Lung (tissue), 12 donors: ENCODE data around the gene FRAT1. TPM values are rescaled to one million over a fixed set of nuclear protein-coding genes. Genes with fewer than 3 reads are reported as not detected.
"Not testable (repeated sequence)": the region's sequence is repeated elsewhere in the genome, so short reads cannot be mapped to it uniquely, and the experiment has no call there.

Experiments
- ATAC-seq: fragments of 200-7000 bp; cut with Tn5 transposase; one replicate; pipeline ENCODE4 v1.9.1; 2020; ENCODE audit warnings: moderate number of reproducible peaks; ENCODE audit not compliant: insufficient read depth, low FRiP score
- DNase-seq, 3 donors: peaks; one replicate each; pipeline ENCODE4 v3.0.0-alpha.2; 2013 to 2017
- H3K27ac ChIP-seq, 2 donors: one replicate each; pipeline ENCODE4 v1.5.1; 2013; ENCODE audit warnings: mild to moderate bottlenecking in 2 of 2, moderate library complexity in 2 of 2, control low read depth in 1 of 2, inconsistent platforms in 1 of 2, low read depth in 1 of 2, low read length in 1 of 2
- H3K27me3 ChIP-seq, 3 donors: one replicate each; pipeline ENCODE4 v1.5.1; 2013; ENCODE audit warnings: low read length in 2 of 3; ENCODE audit not compliant: control insufficient read depth in 3 of 3, insufficient read depth in 3 of 3
- H3K36me3 ChIP-seq, 4 donors: one replicate each; pipeline ENCODE4 v1.5.1; 2013; ENCODE audit warnings: low read length in 4 of 4, mild to moderate bottlenecking in 1 of 4, moderate library complexity in 1 of 4; ENCODE audit not compliant: control insufficient read depth in 4 of 4, insufficient read depth in 4 of 4
- H3K4me1 ChIP-seq, 5 donors: one replicate each; pipeline ENCODE4 v1.5.1; 2013; ENCODE audit warnings: low read length in 5 of 5, mild to moderate bottlenecking in 2 of 5, moderate library complexity in 1 of 5; ENCODE audit not compliant: control insufficient read depth in 5 of 5, insufficient read depth in 5 of 5
- H3K4me3 ChIP-seq: one replicate; pipeline ENCODE4 v1.5.1; 2013; ENCODE audit warnings: mild to moderate bottlenecking, control low read depth, moderate library complexity
- H3K9ac ChIP-seq, 2 donors: one replicate each; pipeline ENCODE4 v1.5.1; 2013; ENCODE audit warnings: low read length in 2 of 2, control low read depth in 1 of 2; ENCODE audit not compliant: insufficient read depth in 1 of 2
- H3K9me3 ChIP-seq, 4 donors: one replicate each; pipeline ENCODE4 v1.5.1; 2013; ENCODE audit warnings: low read length in 3 of 4, mild to moderate bottlenecking in 1 of 4, moderate library complexity in 1 of 4; ENCODE audit not compliant: control insufficient read depth in 4 of 4, insufficient read depth in 3 of 4
- CTCF ChIP-seq: IDR thresholded peaks from 2 replicates; pipeline ENCODE4 v1.5.1; 2012; ENCODE audit warnings: mild to moderate bottlenecking; ENCODE audit errors: control extremely low read depth, extremely low read depth
- WGBS, 2 donors: extraction: QIAGEN DNeasy Blood & Tissue Kit; methylation state at CpG; one replicate each; pipeline ENCODE4 v1.1.7; 2013; 5-methylcytosine and 5-hydroxymethylcytosine counted together
- polyA plus RNA-seq, 2 donors: library from polyadenylated mRNA; stranded (reverse); fragments of 200-250 nt; gene quantifications; one replicate each; pipeline ENCODE4 v1.2.1, GENCODE V29; 2013
- total RNA-seq, 2 donors: library from RNA; depleted of rRNA in 1 of 2; stranded (reverse); fragments of >200 nt in 1 of 2; gene quantifications; one replicate each; pipeline ENCODE4 v1.2.1, GENCODE V29; 2014 to 2021
- donor health status: control.
- donor health status: control.
- donor health status: Bipolar disorder and iron deficiency.
- donor health status: healthy.
- donor health status: DM: yes; HTN: yes; CAD: no.

FRAT1 gene
- total and polyA plus RNA-seq, 4 donors, result 2.3 to 14.3 (median 7.5) TPM

DNA sequence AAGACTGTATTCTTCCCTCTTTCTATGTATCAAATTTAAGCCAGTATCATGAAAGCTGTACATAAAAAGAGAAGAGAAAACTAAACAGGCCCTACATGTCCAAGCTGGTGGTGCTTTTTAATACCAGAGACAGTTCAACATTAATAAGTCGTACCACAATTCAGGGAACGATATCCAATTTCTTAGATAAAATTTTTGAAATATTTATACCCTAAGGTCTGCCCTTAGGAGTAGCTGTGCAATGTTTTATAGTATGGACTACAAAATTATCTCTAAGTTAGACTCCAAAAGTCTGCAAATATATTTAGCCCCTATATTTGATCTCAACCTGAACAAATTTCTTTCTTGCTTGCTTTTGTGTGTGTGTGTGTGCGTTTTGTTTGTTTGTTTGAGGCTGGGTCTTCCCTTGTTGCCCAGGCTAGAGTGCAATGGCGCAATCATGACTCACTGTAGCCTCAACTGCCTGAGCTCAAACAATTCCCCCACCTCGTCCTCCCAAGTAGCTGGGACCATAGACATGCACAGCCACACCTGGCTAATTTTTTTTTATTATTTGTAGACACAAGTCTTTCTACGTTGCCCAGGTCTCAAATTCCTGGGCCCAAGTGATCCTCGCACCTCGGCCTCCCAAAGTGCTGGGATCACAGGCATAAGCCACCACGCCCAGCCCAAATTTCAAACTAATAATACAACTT lies 39.8 kb upstream of the FRAT1 start:
- no peak for ATAC-seq
- no peak overlapping the region for H3K9ac ChIP-seq
- WGBS, 2 donors, result 72 to 75% methylated on average over 9 of the region's 9 CpGs
- H3K9me3 ChIP-seq, result no peaks in the 10 kb centered on the region
- H3K36me3 ChIP-seq, result no peaks in the 10 kb centered on the region
- peaks cover 0 to 10% (median 0%) of the 10 kb centered on the region in 5 donors for H3K4me1 ChIP-seq
- no peak for TF ChIP-seq CTCF
- H3K27me3 ChIP-seq, result no peaks in the 10 kb centered on the region
- DNase-seq, result peak in 2 of 3 donors; percentile 10 to 14
- no peak overlapping the region for H3K27ac ChIP-seq
- no peak overlapping the region for H3K4me3 ChIP-seq

DNA sequence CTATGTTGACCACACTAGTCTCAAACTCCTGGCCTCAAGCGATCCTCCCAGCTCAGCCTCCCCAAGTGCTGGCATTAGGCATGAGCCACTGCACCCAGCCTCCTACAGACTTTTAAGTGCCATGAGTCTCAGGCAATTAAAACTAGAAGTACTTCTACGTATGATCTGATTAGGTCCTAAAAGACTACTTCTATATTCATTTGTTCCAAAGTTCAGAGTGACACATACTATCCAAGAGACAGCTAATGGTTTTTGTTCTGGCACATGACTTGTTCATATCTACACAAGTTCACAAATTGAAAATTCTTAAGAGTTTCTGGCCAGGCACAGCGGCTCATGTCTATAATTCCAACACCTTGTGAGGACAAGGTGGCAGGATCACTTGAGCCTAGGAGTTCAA lies 38.3 kb upstream of the FRAT1 start:
- ATAC-seq (no peak), DNase-seq (no peak)
- Histone ChIP-seq H3K27me3 (no peaks in the 10 kb centered on the region), H3K9ac (no peak overlapping the region), H3K4me1 (peaks cover 0 to 10% (median 0%) of the 10 kb centered on the region in 5 donors), H3K9me3 (no peaks in the 10 kb centered on the region), H3K36me3 (no peaks in the 10 kb centered on the region), H3K4me3 (no peak overlapping the region), H3K27ac (no peak overlapping the region)
- TF ChIP-seq CTCF, result no peak
- WGBS, 2 donors, result 73 to 95% methylated on average over 3 of the region's 3 CpGs

- not testable (repeated sequence) for DNase-seq, H3K4me3 ChIP-seq, H3K27ac ChIP-seq, H3K9me3 ChIP-seq, H3K27me3 ChIP-seq, H3K4me1 ChIP-seq, H3K36me3 ChIP-seq, ATAC-seq, H3K9ac ChIP-seq
- 95 to 96% methylated on average over 13 of the region's 13 CpGs for WGBS, 2 donors
Observed at GRCh38 chr10:97290076-97290475, 29.0 kb upstream of the FRAT1 start.

DNA sequence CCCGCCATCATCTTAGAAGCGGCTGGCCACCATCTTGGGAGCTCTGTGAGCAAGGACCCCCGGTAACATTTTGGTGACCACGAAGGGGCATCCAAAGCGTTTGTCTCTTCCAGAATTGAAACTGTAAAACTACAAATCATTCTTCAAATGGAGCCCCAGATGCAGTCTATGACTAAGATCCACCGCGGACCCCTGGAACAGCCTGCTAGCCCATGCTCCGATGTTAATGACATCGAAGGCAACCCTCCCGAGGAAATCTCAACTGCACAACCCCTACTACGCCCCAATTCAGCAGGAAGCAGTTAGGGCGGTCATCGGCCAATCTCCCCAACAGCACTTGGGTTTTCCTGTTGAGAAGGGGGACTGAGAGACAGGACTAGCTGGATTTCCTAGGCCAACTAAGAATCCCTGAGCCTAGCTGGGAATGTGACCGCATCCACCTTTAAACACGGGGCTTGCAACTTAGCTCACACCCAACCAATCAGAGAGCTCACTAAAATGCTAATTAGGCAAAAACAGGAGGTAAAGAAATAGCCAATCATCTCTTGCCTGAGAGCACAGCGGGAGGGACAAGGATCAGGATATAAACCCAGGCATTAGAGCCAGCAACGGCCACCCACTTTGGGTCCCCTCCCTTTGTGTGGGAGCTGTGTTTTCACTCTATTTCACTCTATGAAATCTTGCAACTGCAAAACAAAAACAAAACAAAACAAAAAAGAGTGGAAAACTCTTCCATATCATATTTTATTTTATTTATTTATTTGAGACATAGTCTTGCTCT lies 28.3 kb upstream of the FRAT1 start:
- not testable (repeated sequence) for H3K4me3 ChIP-seq, H3K27ac ChIP-seq

More for the DNA sequence above, 28.3 kb upstream of the FRAT1 start:
- not testable (repeated sequence) for H3K27me3 ChIP-seq, H3K4me1 ChIP-seq, H3K9ac ChIP-seq, H3K36me3 ChIP-seq, ATAC-seq, H3K9me3 ChIP-seq, DNase-seq
- WGBS, 2 donors, result 93 to 94% methylated on average over 17 of the region's 17 CpGs
